WERI-Rb-1 (cell line): ENCODE measurements around the gene DNM1.
"Not testable (repeated sequence)": the region's sequence is repeated elsewhere in the genome, so short reads cannot be mapped to it uniquely, and the experiment has no call there.

Source experiments
- DNase-seq: peaks from one replicate; pipeline ENCODE4 v3.0.0-alpha.2; 2020
- H3K27ac ChIP-seq: fragments of 250-450 bp; sonication (Bioruptor Pico); 2 replicates; pipeline ENCODE4 v1.5.1; 2020; ENCODE audit warnings: mild to moderate bottlenecking, moderate library complexity
- H3K27me3 ChIP-seq: fragments of 250-450 bp; sonication (Bioruptor Pico); 2 replicates; pipeline ENCODE4 v1.5.1; 2021; ENCODE audit warnings: mild to moderate bottlenecking, low read depth, moderate library complexity; ENCODE audit not compliant: insufficient read depth, severe bottlenecking
- H3K36me3 ChIP-seq: fragments of 250-450 bp; sonication (Bioruptor Pico); 2 replicates; pipeline ENCODE4 v1.5.1; 2020; ENCODE audit warnings: mild to moderate bottlenecking, moderate library complexity
- H3K4me3 ChIP-seq: 2 replicates; pipeline ENCODE4 v1.5.1; 2011; ENCODE audit warnings: low read depth, mild to moderate bottlenecking, control low read depth, low read length
- H3K9me3 ChIP-seq: fragments of 250-450 bp; sonication (Bioruptor Pico); 2 replicates; pipeline ENCODE4 v1.5.1; 2021; ENCODE audit warnings: mild to moderate bottlenecking, moderate library complexity; ENCODE audit not compliant: severe bottlenecking
- TF ChIP-seq, protein P1 (sequence below): IDR thresholded peaks from 2 replicates; pipeline ENCODE4 v1.5.1; 2011; ENCODE audit warnings: low read depth, mild to moderate bottlenecking, control low read depth, inconsistent platforms, low read length

DNM1 gene

DNA sequence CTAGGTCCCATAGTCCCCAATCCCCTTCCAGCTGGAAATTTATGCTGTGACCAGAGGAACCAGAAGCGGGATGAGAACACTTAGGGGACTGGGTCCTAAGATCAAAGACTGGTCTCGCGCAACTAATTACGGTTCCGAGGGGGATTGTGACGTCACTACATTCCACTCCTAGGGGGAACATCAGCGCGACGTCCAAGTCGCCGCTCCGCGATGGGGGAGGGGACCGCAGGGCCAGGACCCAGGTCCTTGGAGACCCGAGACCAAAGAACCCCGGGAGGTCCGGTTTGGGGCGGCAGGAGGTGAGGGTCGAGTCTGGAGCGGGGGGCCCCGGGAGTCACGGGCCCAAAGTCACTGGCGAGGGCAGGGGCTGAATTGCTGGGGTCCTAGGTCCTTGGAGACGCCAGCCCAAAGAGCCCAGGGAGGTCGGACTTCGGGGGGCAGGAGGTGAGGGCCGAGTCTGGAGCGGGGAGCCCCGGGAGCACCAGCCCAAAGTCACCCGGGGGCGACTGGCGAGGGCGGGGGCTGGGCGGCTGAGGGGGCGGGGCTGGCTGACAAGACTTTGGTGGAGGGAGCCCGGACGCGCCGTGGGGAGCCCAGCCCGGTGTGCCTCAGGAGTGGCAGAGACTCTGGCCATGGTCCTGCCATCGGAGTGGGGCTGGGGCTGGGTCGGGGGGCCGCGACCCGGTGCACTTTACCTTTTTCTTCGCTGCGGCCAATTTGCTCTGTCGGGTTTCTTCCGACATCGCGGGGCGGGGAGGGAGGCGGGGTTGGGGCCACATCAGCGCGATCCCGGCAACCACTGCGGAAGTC, 72.2 kb downstream of the DNM1 start, which contains the start of gene GOLGA2:
GOLGA2 (minus strand) TSS at position 810 of the 810 bp plus-strand sequence; CDS start at position 779, 31 bp downstream.
- TF ChIP-seq, protein P1, sequence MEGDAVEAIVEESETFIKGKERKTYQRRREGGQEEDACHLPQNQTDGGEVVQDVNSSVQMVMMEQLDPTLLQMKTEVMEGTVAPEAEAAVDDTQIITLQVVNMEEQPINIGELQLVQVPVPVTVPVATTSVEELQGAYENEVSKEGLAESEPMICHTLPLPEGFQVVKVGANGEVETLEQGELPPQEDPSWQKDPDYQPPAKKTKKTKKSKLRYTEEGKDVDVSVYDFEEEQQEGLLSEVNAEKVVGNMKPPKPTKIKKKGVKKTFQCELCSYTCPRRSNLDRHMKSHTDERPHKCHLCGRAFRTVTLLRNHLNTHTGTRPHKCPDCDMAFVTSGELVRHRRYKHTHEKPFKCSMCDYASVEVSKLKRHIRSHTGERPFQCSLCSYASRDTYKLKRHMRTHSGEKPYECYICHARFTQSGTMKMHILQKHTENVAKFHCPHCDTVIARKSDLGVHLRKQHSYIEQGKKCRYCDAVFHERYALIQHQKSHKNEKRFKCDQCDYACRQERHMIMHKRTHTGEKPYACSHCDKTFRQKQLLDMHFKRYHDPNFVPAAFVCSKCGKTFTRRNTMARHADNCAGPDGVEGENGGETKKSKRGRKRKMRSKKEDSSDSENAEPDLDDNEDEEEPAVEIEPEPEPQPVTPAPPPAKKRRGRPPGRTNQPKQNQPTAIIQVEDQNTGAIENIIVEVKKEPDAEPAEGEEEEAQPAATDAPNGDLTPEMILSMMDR: no peak
- H3K27ac ChIP-seq: peak within 1 kb of the TSS; percentile 77
- H3K9me3 ChIP-seq: no peaks in the 10 kb centered on the region
- H3K27me3 ChIP-seq: no peaks in the 10 kb centered on the region
- DNase-seq: no peak
- peak within 1 kb of the TSS; percentile 94 for H3K4me3 ChIP-seq
- peaks cover 27% of the 10 kb centered on the region for H3K36me3 ChIP-seq

DNA sequence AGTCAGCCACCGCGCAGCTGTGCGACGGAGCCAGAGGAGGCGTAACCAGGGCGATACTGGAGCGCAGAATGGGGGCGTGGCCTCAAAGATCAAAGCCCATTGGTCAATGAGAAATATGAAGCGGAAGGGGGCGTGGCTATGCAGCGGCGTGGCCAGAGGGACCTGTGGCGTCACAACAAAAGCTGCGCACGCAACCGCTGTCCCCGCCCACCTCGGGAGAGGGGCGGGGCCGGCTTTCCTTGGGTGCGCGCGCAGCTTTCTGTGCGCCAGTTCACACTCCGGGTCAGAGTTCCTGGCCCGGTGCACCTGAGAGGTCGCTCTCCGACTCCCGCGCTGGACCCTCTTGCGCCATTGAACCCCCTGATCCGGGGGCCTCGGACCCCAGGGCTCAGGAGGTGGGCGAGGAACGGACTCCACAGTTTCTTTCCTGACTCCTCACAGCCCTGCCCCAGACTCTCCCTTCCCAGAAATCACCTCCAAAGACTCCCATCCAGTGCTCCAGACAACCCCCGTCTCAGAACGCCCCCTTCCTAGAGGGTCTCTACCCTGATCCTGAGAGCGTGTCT, 72.9 kb downstream of the DNM1 start, which contains the start of gene SWI5:
SWI5 (plus strand) TSS at position 269 of the 566 bp plus-strand sequence.
- H3K36me3 ChIP-seq: peaks cover 23% of the 10 kb centered on the region
- TF ChIP-seq, protein P1: no peak
- no peaks in the 10 kb centered on the region for H3K27me3 ChIP-seq
- peak within 1 kb of the TSS; percentile 94 for H3K4me3 ChIP-seq
- DNase-seq: peak; percentile 100
- peak within 1 kb of the TSS; percentile 77 for H3K27ac ChIP-seq
- H3K9me3 ChIP-seq: no peaks in the 10 kb centered on the region

DNA sequence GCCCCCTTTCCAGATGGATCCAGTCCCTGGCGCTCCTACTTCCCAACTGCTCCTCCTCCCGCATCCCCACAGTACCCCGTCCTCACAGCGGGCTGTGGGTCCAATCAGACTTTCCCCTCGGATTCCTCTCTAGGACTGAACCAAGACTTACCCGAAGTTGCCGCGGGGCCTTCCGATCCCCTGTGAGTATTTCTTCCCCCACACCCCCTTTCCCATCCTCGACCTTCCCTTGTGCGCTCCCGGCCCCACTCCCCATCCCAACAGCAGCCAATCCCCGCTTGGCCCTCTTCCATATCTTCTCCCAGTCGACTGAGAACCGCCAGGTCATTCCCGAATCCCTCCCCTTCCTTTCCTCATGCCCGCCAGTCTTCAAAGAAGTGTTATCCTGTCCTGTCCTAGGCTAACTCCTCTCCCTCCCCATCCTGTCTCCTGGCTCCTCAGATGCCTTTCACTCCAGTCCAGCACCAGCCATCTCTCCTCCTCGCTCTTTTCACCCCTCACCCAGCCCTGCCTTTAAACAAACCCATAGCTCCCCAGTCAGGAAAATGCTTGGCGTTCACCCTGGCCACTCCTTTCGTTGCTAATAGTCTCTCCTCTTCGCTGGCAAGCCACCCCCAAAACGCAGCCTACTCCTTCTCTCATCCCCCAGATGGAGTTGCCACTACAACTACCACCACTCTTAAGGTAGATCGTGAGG, 73.5 kb downstream of the DNM1 start:
- no peaks in the 10 kb centered on the region for H3K27me3 ChIP-seq
- H3K9me3 ChIP-seq: no peaks in the 10 kb centered on the region
- TF ChIP-seq, protein P1: no peak
- no peak for DNase-seq
- peak overlapping the region; percentile 77 for H3K27ac ChIP-seq
- peak overlapping the region; percentile 94 for H3K4me3 ChIP-seq
- peaks cover 17% of the 10 kb centered on the region for H3K36me3 ChIP-seq

DNA sequence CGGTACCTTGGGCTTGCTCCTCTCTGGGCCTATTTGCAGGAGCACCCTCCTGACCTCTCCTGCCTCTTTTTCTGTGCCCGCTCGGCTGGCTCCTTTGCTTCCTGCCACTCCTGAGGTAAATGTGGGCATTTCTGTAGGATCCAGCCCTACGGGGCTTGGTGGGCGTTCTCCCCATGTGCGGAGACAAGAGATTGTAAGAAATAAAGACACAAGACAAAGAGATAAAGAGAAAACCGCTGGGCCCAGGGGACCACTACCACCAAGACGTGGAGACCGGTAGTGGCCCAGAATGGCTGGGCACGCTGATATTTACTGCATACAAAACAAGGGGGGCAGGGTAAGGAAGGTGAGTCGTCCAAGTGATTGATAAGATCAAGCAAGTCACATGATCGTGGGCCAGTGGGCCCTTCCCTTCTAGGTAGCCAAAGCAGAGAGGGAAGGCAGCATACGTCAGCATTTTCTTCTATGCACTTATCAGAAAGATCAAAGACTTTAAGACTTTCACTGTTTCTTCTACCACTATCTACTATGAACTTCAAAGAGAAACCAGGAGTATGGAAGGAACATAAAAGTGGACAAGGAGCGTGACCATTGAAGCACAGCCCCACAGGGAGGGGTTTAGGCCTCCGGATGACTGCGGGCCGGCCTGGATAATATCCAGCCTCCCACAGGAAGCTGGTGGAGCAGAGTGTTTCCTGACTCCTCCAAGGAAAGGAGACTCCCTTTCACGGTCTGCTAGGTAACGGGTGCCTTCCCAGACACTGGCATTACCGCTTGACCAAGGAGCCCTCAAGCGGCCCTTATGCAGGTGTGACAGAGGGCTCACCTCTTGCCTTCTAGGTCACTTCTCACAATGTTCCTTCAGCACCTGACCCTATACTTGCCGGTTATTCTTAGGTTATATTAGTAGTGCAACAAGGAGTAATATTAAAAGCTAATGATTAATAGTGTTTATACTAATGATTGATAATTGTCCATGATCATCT, 76.2 kb downstream of the DNM1 start:
- not testable (repeated sequence) for DNase-seq, H3K27me3 ChIP-seq, H3K36me3 ChIP-seq, H3K9me3 ChIP-seq, H3K4me3 ChIP-seq
- H3K27ac ChIP-seq: peak overlapping the region; percentile 6

DNA sequence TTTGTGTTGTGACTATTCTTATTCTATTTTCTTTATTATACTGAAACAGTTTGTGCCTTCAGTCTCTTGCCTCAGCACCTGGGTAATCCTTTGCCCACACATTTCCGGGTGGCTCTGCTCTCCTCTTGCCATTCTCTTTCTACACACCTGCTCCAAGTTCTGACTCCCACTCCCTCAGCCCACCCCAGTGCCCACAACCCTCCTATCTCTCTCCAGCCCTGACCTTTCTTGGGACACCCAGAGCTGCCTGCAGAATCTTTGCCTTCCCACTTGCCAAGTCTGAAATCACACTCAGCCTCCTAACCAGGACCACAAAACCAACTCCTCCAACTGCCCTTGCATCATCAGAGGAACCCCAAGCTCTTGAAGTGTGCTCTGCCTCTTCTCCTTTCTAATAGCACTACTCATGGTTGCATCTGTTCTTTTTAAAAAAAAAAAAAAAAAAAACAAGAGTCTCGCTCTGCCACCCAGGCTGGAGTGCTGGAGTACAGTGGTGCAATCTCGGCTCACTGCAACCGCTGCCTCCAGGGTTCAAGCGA, 77.0 kb downstream of the DNM1 start:
- DNase-seq: no peak
- no peak overlapping the region for H3K4me3 ChIP-seq
- no peaks in the 10 kb centered on the region for H3K9me3 ChIP-seq
- TF ChIP-seq, protein P1: no peak
- no peak overlapping the region for H3K27ac ChIP-seq
- peaks cover under 1% of the 10 kb centered on the region; the same call in 1 of the 2 replicates for H3K36me3 ChIP-seq
- no peaks in the 10 kb centered on the region for H3K27me3 ChIP-seq
